Astrocyte of the hippocampus (primary cell): Measurements from ENCODE around the gene ANO6.
"Not testable (repeated sequence)": the region's sequence is repeated elsewhere in the genome, so short reads cannot be mapped to it uniquely, and the experiment has no call there.

Experiments
- DNase-seq: peaks from one replicate; pipeline ENCODE4 v3.0.0; 2011; ENCODE audit warnings: low read depth, low spot score

Gene ANO6

DNA sequence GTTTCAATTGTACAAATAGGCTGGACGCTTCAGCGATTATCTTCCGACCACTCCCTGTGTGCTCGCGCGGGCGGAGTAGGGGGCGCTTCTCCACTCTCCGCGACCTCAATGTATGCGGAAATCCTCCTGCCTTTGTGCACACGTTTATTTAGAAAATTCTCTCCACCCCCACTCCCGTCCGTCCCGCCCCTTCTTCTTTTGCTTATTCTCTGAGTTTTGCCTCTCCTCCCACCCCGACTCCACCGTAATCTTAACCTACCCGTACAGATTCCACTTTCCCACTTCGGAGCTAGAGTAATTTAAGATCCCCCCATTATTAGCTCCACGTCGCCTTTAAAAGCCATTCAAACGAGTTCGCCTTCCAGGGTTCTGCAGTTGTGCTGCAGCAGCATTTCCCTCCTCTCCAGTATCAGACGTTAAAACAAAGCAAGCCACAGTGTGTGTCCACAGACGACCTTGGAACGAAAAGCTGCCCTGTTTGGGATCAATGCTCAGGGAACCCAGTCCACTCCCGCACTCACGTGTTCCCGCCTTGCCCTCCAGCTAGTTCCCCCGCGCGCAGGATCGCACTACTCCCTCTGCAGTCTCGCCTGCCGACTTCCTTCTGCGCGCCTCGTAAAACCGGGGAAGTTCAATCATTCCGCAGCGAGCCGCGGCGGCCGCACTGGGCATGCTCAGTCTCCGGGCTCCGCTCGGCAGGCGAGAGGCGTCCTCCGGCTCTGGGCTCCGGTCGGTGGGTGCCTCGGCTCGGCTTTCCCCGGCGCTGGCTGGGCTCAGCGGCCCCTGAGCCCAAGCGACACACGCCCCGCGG lies at the start of gene ANO6:
ANO6 (plus strand) TSS at position 677 of the 811 bp plus-strand sequence. CDS start 227 bp downstream, outside the sequence.
- peak; percentile 96 for DNase-seq

DNA sequence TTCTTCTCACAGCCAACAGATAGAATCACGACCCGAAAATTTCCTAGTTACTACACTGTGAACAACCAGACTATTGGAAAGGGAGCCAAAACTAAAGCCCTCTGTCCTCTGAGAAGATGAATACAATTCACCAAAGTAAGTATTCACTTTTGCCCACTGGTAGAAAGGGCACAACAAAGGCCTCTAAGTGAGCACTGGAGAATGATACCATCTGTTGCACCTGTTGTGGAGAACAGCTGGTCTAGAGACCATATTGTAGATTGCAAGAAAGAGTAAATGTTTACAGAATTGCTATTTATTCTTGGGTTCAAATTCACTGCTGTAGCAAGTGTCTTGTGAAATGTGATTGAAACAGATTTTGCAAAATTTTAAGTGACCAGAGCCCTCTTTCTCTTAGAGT lies 46.9 kb upstream of the ANO6 start:
- no peak for DNase-seq

- DNase-seq = peak; percentile 85
Measured at GRCh38 chr12:45170456-45171042, 45.3 kb upstream of the ANO6 start.

GRCh38 chr12:45173293-45173692 lies 42.6 kb upstream of the ANO6 start:
- not testable (repeated sequence) for DNase-seq

DNA sequence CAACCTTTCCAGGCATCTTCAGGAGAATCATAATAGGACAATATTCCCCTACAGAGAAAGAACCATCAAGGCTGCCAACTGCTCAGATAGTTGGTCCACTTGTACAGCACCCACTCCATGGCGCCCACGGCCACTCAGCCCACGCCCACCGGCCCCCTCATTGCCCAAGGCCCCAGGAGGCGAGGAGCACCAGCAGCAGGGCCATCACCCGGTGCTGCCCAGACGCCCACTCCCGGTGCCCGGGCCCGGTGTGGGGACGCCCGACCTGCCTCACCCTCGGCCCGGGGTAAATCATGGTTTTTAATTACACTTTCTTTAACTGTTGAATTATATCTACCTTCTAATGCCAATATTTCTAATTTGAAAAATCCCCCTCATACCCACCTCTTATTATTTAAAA lies 41.3 kb upstream of the ANO6 start:
- DNase-seq = no peak

GRCh38 chr12:45178771-45179170 lies 37.1 kb upstream of the ANO6 start:
- DNase-seq = no peak

DNA sequence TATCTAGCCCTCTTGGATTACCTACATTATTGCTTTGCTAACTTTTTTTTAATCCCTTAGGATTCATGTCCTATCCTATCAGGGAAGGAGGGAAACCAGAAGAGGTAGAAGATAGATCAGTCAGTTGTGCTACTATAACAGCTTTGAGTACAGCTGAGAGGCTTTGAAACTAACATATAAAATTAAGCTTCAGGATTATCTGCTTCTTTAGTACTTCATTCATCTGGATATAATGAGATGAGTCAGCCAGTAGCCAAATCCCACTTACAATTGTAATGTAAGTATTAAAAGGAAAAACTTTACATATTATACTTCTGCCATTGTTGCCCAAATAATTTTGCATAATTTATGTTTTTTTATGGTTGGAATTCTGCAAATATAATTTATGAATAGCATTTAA lies 33.4 kb upstream of the ANO6 start:
- DNase-seq = peak; percentile 35

GRCh38 chr12:45183246-45183645 lies 32.6 kb upstream of the ANO6 start:
- peak; percentile 23 for DNase-seq

DNA sequence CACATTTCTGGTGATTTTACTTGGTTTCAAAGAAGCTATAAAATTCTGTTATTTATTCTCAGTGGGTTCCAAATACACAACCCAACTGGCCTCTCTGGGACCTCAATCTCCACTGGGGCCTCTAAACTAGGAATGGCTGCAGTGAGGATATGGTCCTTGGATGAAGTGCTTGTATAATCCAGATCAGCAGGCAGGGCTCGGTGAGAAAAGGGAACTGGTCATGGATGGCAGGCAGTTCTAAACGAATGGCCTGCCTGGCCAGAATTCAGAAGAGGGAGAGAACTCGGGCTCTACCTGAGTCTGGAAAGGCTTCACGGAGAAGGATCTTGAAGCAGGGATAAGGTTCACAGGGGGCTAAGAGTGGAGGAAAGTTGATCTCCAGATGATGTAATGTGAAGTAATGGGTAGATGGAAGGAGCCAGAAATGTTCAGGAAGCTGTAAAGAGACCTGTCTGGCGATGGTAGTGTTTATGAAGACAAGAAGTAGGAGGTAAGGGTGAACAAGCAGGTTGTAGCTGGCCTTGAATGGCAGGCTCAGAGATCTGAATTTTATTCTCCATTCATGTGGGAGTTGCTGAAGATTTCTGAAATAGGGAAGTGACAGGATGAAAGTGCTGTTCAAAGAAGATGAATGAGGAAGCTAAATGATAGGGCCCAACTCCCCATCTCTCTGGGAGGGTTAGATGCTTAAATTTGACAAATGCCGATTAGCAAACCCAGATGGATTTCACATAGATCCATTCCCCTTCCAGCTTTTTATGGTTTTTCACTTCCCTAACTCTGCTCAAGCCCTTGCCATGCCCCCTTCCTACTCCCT lies 31.5 kb upstream of the ANO6 start:
- no peak for DNase-seq

DNA sequence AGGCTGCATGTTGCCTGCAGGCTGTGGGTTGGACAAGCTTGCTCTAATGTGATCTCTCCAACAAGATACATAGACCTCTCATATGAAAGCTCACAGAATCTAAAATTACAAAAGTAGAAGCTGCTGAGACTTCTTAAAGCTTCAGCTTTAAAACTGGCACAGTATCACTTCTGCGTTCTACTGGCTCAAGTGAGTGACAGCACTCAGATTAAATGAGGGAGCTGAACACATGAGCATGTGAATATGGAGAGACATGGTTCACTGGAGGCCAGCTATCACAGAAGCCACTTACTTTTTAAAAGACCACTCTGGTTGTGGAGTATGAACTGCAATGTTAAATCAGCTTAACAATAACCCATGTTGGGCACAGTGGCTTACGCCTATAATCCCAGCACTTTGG lies 29.1 kb upstream of the ANO6 start:
- DNase-seq = no peak

DNA sequence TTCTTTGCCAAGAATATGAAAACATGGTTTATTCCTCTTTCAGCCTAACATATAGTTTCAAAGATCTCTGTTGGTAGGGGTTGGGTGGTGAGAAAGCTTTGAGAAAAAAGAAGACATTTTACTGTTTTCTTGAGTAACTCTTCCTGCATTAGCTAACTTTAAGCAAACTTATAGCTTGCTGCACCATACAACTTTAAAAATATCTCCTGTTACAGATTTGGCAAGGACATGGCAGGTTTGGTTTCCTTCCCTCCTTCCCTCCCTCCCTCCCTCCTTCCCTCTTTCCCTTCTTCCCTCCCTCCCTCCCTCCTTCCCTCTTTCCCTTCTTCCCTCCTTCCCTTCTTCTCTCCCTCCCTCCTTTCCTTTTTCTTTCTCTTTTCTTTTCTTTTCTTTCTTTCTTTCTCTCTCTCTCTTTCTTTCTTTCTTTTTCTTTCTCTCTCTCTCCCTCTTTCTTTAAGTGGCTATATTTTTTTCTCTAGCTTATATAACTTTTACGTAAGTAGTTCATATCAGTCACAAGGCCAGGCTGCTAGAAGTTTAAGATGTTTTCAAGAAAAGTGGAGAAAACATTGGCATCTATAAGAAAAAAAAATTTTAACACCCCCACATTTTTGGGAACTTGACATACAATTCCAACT lies 26.0 kb upstream of the ANO6 start:
- no peak for DNase-seq

DNA sequence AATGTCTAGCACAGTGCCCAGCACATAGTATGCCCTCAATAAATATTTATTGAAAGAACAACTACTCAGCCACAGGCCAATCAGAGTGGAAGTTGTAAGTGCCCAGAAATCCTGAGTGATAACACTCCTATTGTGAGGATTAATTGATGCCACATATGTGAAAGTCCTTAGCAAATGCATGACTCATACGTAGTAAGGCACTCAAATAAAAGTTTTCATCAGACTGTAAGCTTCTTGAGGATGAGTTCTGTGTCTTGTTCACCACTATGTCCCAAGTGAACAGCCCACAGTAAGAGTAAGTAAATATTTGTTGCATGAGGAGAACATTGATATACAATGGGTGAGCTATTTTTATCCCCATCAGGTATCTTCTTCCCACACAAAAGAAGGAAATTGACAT lies 24.7 kb upstream of the ANO6 start:
- peak; percentile 10 for DNase-seq

DNA sequence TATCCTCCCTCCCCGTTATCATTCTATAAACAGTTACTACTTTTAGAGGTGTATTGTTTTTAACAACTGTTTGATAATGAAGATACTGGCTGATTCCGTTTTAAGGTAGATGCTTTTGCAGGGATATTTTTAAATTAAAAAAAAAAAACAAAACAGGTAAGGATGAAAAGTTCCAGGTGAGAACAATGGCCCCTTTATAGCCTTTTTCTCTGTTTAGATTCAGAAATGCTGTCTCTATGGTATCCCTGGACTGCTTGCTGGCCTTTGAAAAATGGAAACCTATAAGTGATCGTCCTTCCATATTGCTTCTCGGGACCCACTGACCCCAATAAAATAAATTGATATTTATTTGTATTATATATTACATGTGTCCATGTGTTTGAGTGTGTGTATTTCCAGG lies 23.2 kb upstream of the ANO6 start:
- no peak for DNase-seq

GRCh38 chr12:45200491-45201043 lies 15.3 kb upstream of the ANO6 start:
- DNase-seq = no peak

DNA sequence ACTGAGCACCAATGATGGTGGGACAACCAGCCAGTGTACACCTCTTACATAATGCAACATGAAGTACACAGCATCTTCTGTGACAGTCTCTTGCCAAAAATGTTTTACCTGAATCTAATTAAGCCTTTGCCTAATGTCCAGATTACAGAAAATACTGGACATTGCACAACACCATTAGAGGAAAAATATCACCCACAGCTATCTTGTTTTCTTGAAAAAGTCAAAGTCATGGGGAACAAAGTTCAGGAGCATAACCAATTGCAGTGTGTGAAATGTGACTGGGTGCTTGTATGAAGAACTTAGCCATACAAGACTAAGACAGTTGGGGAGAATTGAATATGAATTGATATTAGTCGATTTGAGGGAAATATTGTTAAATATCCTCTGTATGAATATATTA lies 12.1 kb upstream of the ANO6 start:
- no peak for DNase-seq

DNA sequence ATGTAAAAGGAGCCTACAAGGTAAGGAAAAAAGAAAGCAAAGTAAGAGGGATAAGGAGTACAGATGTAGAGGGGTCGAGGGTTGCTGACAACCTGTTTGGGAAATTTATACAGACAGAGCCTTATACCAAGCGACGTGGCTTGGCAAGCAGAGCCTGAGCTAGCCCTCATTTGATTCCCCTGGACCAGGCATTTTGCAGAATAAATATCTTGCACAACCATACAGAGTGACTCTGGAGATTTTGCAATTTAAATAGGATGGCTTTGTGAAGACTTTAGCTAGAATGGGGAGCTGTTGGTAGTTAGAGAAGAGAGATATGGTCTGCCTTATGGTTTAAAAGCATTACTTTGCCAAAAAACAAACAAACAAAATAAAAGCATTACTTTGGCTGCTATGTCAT lies 11.1 kb upstream of the ANO6 start:
- DNase-seq = no peak

DNA sequence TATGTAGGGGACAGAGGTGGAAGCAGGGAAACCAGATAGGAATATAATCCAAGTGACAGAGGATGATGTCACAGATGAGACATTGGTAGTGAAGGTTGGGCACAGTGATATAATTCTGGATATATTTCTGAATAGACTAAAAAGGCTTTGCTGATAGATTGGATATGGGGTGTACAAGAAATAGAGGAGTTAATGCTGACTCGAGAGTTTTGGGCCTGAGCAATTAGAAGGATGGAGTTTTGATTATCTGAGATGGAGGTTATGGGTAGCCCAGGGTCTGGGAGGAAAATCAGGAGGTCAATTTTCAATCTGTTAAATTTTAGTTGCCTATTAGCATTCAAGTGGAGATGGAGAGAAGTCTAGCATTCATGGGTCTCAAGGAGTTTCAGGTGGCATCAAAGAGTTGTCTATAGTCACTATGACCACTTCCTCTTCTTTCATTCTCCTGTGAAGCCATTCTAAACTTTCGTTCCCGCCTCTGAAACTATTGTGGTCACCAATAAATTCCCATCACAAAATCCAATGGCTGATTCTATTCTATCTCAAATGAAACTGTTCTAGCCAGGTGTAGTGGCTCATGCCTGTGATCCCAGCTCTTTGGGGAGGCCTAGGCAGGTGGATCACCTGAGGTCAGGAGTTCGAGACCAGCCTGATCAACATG lies 10.6 kb upstream of the ANO6 start:
- DNase-seq = no peak

GRCh38 chr12:45208604-45209487 lies 7.0 kb upstream of the ANO6 start:
- DNase-seq = no peak

GRCh38 chr12:45209784-45210183 lies 6.1 kb upstream of the ANO6 start:
- no peak for DNase-seq

DNA sequence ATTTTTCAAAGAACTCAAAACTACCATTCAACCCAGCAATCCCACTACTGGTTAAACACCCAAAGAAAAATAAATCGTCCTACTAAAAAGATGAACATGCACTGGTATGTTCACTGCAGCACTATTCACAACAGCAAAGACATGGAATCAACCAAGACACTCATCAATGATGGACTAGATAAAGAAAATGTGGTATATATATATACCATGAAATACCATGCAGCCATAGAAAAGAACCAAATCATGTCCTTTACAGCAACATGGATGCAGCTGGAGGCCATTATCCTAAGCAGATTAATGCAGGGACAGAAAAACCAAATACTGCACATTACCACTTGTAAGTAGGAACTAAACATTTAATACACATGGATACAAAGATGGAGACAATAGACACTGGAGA lies 3.8 kb upstream of the ANO6 start:
- no peak for DNase-seq
